ENCODE results near the gene EFCAB9. TPM values are rescaled to one million over a fixed set of nuclear protein-coding genes. Genes with fewer than 3 reads are reported as not detected.

The EFCAB9 gene
- total and polyA plus RNA-seq, 2 of the 8 experiments (the other 6 are each of a cell fraction or from before 2014, with no cell fraction given) = not detected

- Histone ChIP-seq H4K8ac (ENCODE audit: extremely low read depth, insufficient read depth, low read length) (no peak overlapping the region), H3K79me2 (ENCODE audit: control insufficient read depth in 1 of 2, insufficient read depth in 2 of 2, low read length in 2 of 2) (no peaks in the 10 kb centered on the region), H3K4me2 (ENCODE audit: insufficient read depth in 1 of 2, low read depth in 2 of 2, low read length in 2 of 2) (no peak overlapping the region), H4K5ac (ENCODE audit: insufficient read length, low read depth, low read length) (no peak overlapping the region), H3K56ac (replicated peaks; ENCODE audit: insufficient read length, low read depth, low read length) (no peak overlapping the region), H3K27ac (ENCODE audit: low read depth, low read length) (no peak overlapping the region), H3K4me3 (ENCODE audit: extremely low read depth in 1 of 4, insufficient read depth in 2 of 4, low read depth in 3 of 4, low read length in 4 of 4) (no peak overlapping the region), H3K27me3 (replicated peaks in 1 of 4; ENCODE audit: control insufficient read depth in 3 of 4, extremely low read depth in 1 of 4, insufficient read depth in 3 of 4, low read length in 3 of 4) (no peaks in the 10 kb centered on the region), H3K14ac (ENCODE audit: insufficient read length) (no peak overlapping the region), H3K9ac (replicated peaks in 1 of 4; ENCODE audit: extremely low read depth in 1 of 4, low read depth in 3 of 4, low read length in 3 of 4) (no peak overlapping the region), H4K20me1 (replicated peaks in 1 of 2; ENCODE audit: control insufficient read depth in 1 of 2, insufficient read depth in 2 of 2, low read length in 2 of 2) (peaks cover 0 to 2% of the 10 kb centered on the region in 2 experiments), H3K79me1 (ENCODE audit: low read depth, low read length) (no peaks in the 10 kb centered on the region; the same call in 1 of the 2 replicates), H4K91ac (replicated peaks; ENCODE audit: insufficient read length, low read length) (no peak overlapping the region), H2AFZ (ENCODE audit: low read length) (no peak overlapping the region), H2BK120ac (replicated peaks; ENCODE audit: low read depth, low read length) (no peak overlapping the region), H3K36me3 (ENCODE audit: control insufficient read depth in 2 of 4, insufficient read depth in 4 of 4, low read length in 3 of 4) (no peaks in the 10 kb centered on the region), H3K4ac (replicated peaks; ENCODE audit: insufficient read length, low read depth, low read length) (no peak overlapping the region), H3K9me3 (ENCODE audit: insufficient read depth in 2 of 2, low read depth in 1 of 2, low read length in 1 of 2) (no peaks in the 10 kb centered on the region), H2AK5ac (ENCODE audit: low read depth, low read length) (no peak overlapping the region), H2BK15ac (ENCODE audit: low read length) (no peak overlapping the region), H3K23ac (ENCODE audit: insufficient read length) (no peak overlapping the region), H2BK12ac (ENCODE audit: low read depth, low read length) (no peak overlapping the region), H3K18ac (ENCODE audit: extremely low read depth, low read length) (no peak overlapping the region), H3K4me1 (replicated peaks in 1 of 4; ENCODE audit: control insufficient read depth in 3 of 4, insufficient read depth in 4 of 4, low read length in 3 of 4) (no peaks in the 10 kb centered on the region; a peak in 1 of 7 replicates), H2BK20ac (ENCODE audit: low read length) (no peak overlapping the region), H3K23me2 (ENCODE audit: low read depth, low read length) (no peaks in the 10 kb centered on the region), H2BK5ac (ENCODE audit: low read depth, low read length) (no peak overlapping the region)
- FAIRE-seq = no peak
- DNase-seq (ENCODE audit: low read depth in 1 of 2, low spot score in 2 of 2) = no peak
- WGBS, 2 experiments (ENCODE audit: extremely low coverage in 1 of 2, insufficient coverage in 1 of 2, insufficient read length in 1 of 2, insufficient replicate concordance in 2 of 2, low coverage in 1 of 2, low lambda C conversion rate in 2 of 2, missing lambda C conversion rate in 1 of 2) = 96% methylated on average over 13 of the region's 13 CpGs; no CpG with 5 or more reads in 1 of the 2 experiments
- ChIA-PET CTCF (ENCODE audit: partially characterized antibody) (interaction anchor here (0.7 to 1.4 kb wide), 7 partner anchors 12 to 184 kb away, joined by 3 to 4 read pairs (median 3); no protein-coding TSS in a partner anchor), POLR2A (ENCODE audit: partially characterized antibody) (no interaction called here)
- TF ChIP-seq ASH2L (IDR thresholded peaks at IDR 0.05; ENCODE audit: low read length) (no peak), HDAC2 (IDR thresholded peaks at IDR 0.05; ENCODE audit: borderline replicate concordance in 1 of 2, low read depth in 2 of 2, low read length in 2 of 2) (no peak), CHD1 (IDR thresholded peaks at IDR 0.05; ENCODE audit: low read depth, low read length) (no peak), YY1 (IDR thresholded peaks at IDR 0.05; ENCODE audit: low read depth, low read length) (no peak), ATF3 (IDR thresholded peaks at IDR 0.05; ENCODE audit: insufficient read depth, low read depth, low read length) (no peak), PHF8 (conservative IDR thresholded peaks at IDR 0.05; ENCODE audit: low read depth, low read length) (no peak), KDM5A (IDR thresholded peaks at IDR 0.05; ENCODE audit: low read length) (no peak), CEBPB (IDR thresholded peaks at IDR 0.05; ENCODE audit: low read depth, low read length) (no peak), KDM4A (IDR thresholded peaks at IDR 0.05; ENCODE audit: low read depth, low read length, severe bottlenecking) (no peak), JUN (IDR thresholded peaks at IDR 0.05; ENCODE audit: low read depth, low read length) (no peak), USF2 (IDR thresholded peaks at IDR 0.05; ENCODE audit: low read length) (no peak), SUZ12 (IDR thresholded peaks at IDR 0.05; ENCODE audit: low read length) (no peak), GTF2F1 (IDR thresholded peaks at IDR 0.05; ENCODE audit: borderline replicate concordance, low read depth, low read length) (no peak)
These were observed 37.4 kb upstream of the EFCAB9 start for GRCh38 chr5:172156541-172156994.

All from H1 (cell line).